Fibroblast of villous mesenchyme (primary cell): ENCODE data around the gene ERMAP. TPM values are rescaled to one million over a fixed set of nuclear protein-coding genes. Genes with fewer than 3 reads are reported as not detected.

ENCODE experiments used
- DNase-seq: peaks from one replicate; pipeline ENCODE4 v3.0.0-alpha.2; 2010; ENCODE audit warnings: low read depth
- H3K4me3 ChIP-seq: 2 replicates; pipeline ENCODE4 v1.5.1; 2011; ENCODE audit warnings: low read depth, mild to moderate bottlenecking, low read length
- CTCF ChIP-seq: IDR thresholded peaks from 2 replicates; pipeline ENCODE4 v1.5.1; 2012; ENCODE audit warnings: low read depth, mild to moderate bottlenecking, low read length; ENCODE audit not compliant: insufficient read depth
- total RNA-seq: library from RNA; depleted of rRNA; stranded (reverse); fragments of >200 nt; gene quantifications from 2 replicates; pipeline ENCODE4 v1.2.3, GENCODE V29; 2012

ERMAP gene
- total RNA-seq, 1 donor, result 14.2 TPM

- peak overlapping the region; percentile 90 for H3K4me3 ChIP-seq
- no peak for DNase-seq
- no peak for TF ChIP-seq CTCF
Observed at GRCh38 chr1:42847111-42847595, 30.2 kb downstream of the ERMAP start.

- peak overlapping the region; percentile 90 for H3K4me3 ChIP-seq
- DNase-seq, result no peak
- no peak for TF ChIP-seq CTCF
Observed at GRCh38 chr1:42847721-42848460, 31.0 kb downstream of the ERMAP start.

GRCh38 chr1:42848823-42849537 is 32.1 kb downstream of the ERMAP start:
- H3K4me3 ChIP-seq, result no peak overlapping the region
- no peak for DNase-seq
- no peak for TF ChIP-seq CTCF

GRCh38 chr1:42849944-42850343 is 33.0 kb downstream of the ERMAP start:
- no peak for TF ChIP-seq CTCF
- no peak overlapping the region for H3K4me3 ChIP-seq
- no peak for DNase-seq

GRCh38 chr1:42851420-42851819 is 34.5 kb downstream of the ERMAP start:
- no peak overlapping the region for H3K4me3 ChIP-seq
- no peak for DNase-seq
- no peak for TF ChIP-seq CTCF

- no peak overlapping the region for H3K4me3 ChIP-seq
- TF ChIP-seq CTCF, result no peak
- DNase-seq, result no peak
Observed at GRCh38 chr1:42851960-42852607, 35.2 kb downstream of the ERMAP start.
